NCI-H1694 (cell line): ENCODE measurements around the gene GAN.

ENCODE experiments used
- DNase-seq: peaks from one replicate; lab custom pipeline; 2025; lab: John Stamatoyannopoulos, UW

The GAN gene

DNA sequence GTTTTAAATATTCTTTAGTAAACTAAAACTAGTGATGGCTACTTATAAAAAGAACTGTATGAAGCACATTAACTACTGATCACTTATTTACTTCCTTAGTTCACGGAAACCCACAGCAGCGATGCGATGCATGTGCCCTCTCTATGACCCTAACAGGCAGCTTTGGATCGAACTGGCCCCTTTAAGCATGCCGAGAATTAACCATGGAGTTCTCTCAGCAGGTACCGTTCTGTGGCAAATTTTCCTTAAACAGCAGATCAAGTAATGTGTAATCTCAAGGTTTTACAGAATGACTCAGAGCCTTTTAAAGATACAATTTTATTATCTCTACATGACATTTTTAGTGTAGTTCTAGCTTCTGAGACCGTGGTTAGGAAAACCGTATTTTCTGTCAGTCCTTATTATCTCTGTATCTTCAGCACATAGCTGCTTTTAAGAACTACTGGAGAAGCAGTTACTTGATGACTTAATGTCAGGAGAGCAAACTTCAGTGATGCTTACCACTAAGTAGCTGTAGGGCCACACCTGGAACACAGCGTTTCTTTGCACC, 43.0 kb downstream of the GAN start:
- DNase-seq, result no peak

GRCh38 chr16:81358860-81359259, 44.1 kb downstream of the GAN start:
- no peak for DNase-seq

GRCh38 chr16:81360135-81360534, 45.4 kb downstream of the GAN start:
- no peak for DNase-seq

DNA sequence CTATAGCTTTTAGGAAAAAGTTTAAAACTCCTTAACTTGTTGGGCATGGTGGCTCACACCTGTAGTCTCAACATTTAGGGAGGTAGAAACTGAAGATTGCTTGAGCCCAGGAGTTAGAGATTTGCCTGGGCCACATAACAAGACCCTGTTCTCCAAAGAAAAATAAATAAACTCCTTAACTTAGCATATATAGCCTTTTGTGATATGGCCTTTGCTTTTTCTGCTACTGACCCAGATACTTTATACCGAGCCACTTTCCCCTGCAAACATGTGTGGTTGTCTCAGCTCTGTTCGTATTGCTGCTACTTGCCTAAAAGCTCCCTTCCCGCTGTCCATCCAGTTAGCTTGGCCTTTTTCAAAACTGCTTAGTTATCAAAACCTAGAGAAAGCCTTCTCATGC, 51.0 kb downstream of the GAN start:
- no peak for DNase-seq

GRCh38 chr16:81366316-81366932, 51.7 kb downstream of the GAN start:
- peak; percentile 30 for DNase-seq

DNA sequence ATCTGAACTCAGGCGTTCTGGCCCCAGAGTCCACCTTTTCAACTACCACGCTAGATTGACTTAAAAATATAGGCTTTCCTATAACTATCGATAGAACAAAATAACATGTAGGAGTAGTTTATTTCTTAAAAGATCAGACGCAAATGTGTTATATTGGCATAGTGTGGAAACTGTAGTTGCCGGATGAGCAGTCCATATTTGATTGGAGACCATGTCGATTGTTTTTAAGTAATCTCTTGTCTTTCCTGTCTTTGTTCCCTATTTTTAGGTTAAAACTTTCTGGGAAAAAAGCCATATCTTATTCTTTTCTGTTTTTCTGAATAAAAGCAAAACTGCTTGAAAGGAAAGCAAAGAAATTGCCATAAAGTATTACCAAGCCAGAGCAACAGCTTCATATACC, 53.1 kb downstream of the GAN start:
- no peak for DNase-seq

- DNase-seq, result no peak
Measured at GRCh38 chr16:81369888-81370504, 55.2 kb downstream of the GAN start.

DNA sequence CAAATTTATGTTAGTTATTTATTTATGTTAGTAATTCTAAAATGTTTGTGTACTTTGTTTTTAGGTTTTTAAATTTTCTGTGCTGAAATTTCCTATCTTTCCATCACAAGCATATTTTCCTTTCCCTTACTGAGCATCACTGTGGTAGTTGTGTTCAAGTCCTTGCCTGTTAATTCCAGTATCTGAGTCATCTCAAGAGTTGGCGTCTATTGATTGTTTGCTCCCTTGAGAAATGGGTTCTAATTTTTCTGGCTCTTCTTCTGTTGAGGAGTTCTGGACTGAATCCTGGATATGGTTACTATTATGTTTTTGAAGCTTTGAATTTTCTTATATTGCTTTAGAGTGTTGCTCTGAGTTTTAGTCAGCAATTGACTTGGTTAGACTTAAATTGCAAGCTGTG, 56.3 kb downstream of the GAN start:
- no peak for DNase-seq

GRCh38 chr16:81374550-81374949, 59.8 kb downstream of the GAN start:
- no peak for DNase-seq

DNA sequence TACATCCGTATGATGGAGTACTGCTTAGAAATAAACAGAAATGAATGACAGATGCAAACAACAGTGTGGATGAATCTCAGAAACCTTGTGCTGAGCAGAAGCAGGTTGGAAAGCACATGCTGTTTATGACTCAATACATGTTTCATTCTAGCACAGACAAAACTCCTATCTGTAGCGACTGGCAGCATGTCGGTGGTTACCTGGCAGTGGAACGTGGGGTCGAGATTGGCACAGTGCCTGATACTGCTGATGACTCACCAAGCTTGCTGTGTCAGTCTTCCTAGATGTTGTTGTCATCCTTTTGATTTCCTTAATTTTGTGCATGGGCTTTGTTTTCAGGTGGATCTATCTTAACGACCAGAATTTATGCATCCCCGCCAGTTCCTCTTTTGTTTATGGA, 62.1 kb downstream of the GAN start:
- DNase-seq, result no peak

DNA sequence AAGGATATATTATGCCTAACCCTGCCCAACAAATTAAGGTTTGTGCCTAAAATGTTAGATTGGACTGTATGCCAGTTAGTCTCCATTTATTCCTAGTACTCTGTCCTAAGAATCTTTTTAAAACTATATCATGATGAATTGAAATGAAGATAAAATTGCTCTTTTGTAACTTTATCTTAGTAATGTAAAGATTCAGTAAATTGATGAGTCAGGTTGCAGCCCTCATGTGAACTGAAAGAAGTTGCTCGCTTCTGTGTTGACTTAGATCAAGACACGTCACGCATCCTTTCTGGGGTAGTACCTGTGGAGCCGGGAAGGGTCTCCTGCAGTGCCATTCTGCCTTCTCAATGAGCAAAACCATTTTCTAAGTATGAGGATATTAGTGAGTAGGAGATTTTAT, 63.3 kb downstream of the GAN start:
- no peak for DNase-seq

GRCh38 chr16:81380932-81381331, 66.2 kb downstream of the GAN start:
- no peak for DNase-seq

DNA sequence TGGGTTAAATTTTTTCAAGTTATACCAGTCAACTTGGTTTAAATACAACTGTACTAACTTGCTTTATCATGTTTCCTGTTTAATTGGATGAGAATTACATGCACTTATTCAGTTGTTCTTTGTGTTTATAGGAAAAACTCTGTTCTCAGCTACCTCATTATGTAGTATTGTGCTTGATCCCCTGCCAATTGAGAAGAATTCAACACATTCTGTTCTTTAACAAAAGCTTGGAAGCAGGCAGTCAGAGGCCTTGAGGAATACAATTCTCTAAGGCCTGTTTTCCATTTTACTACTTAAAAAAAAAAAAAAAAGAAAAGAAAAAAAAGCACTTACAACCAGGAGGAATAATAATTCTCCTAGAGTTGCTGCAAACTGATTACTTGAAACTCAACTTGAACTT, 69.2 kb downstream of the GAN start:
- DNase-seq, result no peak

DNA sequence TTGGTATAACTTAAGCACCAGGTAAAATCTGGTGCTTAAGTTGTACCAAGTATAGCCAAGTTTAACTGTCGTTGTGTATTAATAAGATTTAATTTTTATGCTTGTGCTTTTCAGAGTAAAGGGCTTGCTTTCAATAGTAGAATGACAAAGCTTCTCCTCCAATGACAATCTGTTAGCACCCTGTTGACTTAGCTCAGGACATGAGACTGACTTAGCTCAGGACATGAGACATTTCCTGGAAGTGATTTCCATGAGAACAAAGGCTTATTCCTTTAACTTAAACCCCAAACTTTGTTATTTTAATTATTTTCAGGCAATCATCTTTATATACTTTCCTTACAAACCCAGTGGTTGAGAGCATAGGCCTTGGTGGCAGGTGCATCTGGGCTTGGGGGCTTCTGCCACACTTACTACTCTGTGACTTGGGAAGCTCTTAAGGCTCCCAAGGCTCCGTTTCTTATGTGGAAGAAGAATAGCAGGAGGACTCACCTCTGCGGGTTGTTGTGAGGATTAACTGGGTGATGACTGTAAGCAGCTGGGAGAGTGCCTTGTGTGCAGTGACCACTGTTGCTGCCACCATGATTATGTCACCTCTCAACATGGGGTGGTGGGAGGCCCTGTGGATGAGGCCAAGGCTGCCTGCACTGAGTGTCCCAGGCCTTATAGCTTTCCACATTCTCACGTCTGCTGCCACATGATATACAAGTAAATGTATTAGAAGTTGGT, 70.4 kb downstream of the GAN start:
- no peak for DNase-seq

GRCh38 chr16:81388357-81388756, 73.6 kb downstream of the GAN start:
- DNase-seq, result no peak

- no peak for DNase-seq
Measured at GRCh38 chr16:81390840-81391239, 76.1 kb downstream of the GAN start.

DNA sequence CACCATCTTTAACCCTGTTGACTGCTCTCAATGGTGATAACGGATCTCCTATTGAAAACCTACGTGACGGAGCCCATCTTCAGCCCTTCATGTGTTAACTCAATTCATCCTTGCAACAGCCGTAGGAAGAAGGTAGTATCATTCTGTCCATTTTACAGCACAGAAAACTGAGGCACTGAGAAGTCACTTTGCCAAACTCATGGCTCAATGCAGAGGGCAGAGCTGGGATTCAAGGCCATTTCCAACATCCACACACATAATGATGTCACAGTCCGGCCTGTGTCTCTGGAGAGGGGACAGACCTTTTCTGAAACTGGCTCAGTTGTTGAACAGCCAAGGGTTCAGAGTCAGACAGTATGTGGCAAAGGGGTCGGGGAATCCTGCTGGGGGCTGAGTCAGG, 77.2 kb downstream of the GAN start:
- no peak for DNase-seq

DNA sequence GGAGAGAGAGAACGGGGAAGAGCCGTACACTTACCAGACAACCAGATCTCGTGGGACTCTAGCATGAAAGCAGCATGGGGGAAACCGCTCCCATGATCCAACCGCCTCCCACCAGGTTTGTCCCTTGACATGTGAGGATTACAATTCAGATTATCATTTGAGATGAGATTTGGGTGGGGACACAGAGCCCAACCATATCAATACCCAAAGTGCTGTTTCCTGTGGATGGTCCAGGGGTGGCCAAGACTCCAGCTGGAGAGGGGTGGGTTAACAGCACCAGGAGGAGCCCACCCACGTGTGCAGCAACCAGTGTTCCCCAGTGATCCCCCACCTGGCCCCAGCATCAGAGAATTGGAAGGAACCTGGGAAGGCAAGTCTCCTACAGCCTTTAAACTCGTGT, 79.7 kb downstream of the GAN start:
- no peak for DNase-seq

DNA sequence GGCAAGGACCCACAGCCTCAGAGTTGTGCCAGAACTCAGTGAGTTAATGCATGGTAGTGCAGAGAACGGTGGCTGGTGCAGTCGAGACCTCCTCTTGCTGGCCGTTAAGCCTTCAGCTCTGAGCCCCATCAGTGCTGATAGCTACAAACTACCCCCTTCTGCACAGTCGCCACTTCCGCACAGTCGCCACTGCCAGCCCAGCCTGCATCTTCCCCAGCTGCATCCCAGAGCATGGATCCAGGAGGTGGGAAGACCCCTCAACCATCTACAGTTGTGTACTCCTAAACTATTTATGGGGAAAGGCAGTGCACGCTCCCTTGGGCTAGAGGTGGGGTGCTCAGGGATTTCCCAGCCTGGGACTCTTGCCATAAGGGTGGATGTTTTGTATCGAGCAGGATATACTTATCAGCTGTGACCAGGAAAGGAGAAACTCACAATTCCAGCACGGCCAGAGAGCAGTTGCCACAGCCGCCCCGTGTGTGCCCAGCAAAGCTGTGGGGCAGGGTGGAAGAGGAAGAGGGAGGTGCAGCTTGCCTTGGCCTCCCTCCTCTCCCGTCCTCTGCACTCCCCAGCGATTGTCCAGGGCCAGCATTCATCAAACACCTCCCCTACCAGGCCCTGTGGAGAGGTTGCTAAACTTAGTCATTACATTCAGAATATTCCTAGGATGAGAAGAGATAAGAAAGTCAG, 80.3 kb downstream of the GAN start:
- no peak for DNase-seq

DNA sequence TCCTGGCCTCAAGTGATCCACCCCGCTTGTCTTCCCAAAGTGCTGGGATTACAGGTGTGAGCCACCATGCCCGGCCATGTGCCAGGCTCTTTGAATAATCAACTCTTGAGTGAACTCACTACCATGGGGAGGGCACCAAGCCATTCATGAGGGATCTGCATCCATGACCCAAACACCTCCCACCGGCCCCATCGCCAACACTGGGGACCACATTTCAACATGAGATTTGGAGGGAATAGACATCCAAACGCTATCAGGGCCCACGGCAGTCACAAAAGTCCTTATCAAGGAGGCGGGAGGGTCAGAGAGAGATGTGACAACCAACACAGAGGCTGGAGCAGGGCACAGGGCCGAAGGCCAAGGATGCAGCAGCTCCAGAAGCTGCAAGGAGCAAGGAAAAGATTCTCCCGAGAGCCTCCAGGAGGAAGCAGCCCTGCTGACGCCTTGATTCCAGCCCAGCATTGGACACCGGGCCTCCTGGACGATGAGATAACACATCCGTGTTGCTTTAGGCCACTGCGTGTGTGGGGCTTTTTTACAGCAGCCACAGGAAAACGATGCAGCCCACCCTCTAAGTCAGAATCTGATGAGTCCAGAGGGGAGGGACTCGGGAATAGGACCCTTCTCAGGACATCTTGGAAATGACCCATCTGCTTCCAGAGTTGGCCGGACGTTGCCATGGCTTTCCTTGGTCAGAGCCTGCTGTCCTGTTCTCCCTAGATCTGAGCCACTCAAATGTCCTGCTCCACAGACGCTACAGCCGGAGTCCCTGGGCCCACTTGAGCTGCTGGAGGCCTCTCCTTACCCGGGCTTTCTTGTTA, 82.5 kb downstream of the GAN start:
- DNase-seq, result no peak

DNA sequence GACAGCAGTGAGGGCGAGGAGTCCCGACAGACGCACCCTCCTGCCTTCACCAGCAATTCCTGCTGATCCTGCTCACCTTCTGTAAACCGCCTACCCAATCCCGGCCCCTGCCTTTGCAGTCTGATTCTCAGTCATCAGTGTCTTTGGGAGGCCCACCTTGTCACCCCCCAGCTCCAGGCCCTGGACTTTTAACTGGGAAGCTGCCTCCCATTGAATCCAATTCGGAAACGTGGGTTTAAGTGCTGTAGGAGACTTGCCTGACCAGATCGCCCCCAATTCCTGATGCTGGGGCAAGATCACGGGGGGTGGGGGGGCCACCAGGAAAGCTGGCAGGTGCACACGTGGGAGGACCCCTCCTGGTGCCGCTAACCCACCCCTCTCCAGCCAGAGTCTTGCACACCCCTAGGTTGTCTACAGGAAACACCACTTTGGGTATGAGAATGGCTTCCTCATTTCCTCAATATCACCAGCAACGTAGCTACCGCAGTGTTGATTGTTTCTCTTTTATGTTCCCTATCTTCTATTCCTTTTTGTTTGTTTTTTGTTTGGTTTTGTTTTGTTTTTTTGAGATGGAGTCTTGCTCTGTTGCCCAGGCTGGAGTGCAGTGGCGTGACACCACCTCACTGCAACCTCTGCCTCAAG, 83.2 kb downstream of the GAN start:
- DNase-seq, result no peak
